GM19468 (cell line): ENCODE data around the gene GAB2.
"Not testable (repeated sequence)": the region's sequence is repeated elsewhere in the genome, so short reads cannot be mapped to it uniquely, and the experiment has no call there.

ENCODE experiments used
- ATAC-seq: cut with Tn5 transposase; IDR thresholded peaks from one replicate; pipeline ENCODE4 v1.9.1; 2021; ENCODE audit warnings: mild to moderate bottlenecking, moderate library complexity, moderate number of reproducible peaks; ENCODE audit not compliant: unreplicated experiment; ENCODE audit errors: extremely low read depth

The GAB2 gene

DNA sequence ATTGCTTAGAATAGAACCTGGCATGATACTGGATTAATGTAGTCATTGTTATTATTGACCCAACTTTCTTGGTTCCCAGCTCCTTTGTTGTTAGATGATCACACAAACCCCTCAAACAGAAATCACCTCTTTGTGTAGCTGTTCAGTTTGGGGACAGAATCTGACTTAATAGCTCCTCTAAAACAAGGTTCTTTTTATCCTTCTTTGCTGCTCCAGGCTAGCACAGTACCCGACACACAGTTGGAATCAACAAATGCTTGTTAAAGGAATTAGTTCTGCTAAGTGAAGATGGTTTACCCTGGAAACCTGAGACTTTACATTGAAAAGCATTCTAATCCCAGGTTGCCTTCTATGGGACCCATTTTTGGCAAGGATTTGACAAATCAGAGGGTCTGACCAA is 43.9 kb downstream of the GAB2 start:
- ATAC-seq = no peak

DNA sequence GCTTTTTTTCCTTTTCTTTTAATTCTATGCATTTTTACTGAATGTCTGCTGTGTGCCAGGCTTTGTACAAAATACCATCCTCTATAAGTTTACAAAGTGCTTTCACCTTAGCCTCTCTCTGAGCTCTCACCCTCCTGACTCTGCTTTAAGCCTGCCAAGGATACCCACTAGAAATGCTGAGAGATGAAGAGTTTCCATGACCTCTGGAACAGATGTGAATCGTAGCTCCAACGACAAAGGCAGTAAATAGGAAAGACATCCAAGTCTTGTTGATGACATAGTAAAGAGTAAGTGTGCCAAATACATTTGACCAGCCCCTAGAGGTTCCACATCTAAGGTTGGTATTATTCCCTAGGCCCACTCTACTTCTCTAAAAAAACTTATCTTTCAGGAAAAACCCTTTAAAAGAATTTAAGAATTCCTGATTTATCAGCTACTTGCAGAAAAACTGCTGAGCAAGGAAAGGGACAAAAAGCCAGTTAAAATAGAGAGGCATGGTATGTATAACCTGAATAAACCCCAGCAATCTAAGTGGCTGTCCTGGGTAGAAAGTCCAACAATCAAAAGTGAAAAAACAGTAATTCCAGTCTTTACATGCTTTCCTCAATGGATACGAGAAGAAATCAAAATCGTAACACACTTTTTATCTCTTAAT is 45.4 kb downstream of the GAB2 start:
- ATAC-seq = no peak

DNA sequence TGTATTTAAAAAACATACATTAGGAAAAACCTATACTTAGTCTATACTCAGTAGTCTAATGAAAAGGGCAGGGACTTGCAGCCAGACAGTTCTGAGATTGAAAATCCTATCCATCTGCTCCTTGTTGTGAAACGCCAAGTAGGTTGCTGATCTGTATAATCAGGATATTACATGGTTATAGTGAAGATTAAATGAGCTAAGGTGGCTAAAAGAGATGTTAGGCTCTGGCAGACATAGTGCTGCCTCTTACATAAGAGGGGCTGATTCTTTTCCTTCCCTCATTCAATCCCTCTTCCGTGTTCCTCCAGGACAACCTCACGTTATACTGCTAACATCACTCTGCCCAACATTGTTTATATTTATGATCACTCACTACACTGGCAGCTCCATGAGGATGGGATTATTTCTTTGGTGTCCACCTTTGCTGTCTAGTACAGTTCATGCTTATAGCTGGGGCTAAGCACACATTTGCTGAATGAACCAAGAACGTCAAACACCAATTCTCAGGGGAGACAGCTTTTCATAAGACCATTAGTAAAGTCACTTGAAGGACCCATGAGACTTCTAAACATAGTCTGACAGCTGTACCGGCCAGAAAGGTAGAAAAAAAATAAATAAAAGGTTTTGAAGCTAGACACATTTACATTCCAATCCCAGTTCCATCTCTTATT is 46.3 kb downstream of the GAB2 start:
- ATAC-seq = no peak

DNA sequence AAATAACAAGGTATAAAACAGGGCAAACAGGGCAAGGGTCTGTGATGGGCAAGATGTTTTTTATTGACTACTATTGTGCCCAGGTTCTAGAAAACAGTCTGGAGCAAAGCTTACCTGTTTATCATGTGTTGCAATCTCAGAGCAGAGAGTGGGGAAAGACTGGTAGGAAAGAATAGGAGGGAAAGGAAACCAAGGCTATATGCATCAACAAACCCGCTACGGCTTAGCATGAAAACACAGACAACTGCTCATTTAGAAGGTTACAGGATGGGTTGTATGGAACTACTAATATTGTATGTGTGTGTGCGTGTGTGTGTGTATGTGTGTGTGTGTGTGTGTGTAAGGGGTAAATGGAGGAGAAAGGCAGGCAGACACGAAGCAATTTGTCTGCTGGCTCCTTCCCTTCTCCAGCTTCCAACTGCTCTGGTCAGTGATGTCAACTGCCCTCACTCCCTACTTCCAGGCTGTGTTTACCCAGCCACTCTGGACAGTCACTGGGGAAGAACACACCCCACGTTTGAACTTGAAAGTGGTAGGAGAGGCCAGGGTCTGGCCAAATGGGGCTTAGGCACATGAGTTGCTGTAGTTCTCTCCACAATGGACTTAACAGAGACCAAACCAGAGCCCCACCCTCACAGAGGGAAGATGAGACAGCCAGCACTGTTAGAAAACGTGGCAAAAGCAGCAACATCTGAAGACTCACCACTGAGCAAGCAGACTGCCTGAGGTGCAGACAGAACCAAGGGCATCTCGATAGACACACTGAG is 47.0 kb downstream of the GAB2 start:
- no peak for ATAC-seq

DNA sequence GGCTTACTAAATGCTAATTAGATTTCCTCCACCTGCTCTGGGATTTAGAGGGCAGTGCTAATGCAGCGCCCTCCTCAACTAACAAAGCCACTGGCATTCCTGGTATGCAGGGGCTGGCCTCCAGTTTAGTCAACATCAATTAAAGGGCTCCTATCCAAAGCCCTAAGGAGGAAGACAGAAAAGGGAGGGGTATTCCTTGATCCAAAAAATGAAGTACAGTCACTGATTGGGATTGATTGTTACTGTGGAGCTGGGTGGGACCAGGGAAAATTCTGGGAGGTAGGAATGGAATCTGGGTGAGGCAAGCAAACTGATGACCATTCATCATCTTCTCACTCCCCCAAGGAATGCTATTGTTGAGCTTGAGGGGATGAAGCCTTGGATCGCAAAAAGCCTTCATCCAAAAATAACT is 52.2 kb downstream of the GAB2 start:
- no peak for ATAC-seq

DNA sequence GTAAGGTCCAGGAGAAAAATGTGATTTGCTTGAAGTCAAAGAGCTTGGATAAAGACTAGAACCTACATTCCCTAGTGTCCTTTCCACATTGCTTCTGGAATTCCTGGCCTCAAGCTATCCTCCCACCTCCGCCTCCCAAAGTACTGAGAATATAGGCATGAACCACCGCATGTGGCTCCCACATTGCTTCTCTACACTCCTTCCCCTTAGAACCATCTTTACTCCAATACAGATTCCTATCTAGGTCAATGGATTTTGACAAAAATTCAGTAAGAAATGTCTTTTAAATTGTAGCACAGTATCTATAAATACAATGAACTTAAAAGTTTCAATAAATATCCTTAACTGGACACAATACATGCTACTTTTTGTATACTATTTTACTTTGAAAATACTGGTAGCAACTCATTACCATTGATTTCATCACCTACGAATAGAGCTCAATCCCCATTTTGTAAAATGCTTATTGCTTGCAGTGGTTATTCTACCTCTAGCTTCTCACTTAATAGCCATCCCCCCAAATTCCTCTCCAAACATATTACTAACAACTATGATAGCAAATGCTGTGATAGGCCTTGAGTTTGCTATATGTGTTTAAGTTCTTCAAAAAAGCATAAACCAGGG is 53.4 kb downstream of the GAB2 start:
- no peak for ATAC-seq

DNA sequence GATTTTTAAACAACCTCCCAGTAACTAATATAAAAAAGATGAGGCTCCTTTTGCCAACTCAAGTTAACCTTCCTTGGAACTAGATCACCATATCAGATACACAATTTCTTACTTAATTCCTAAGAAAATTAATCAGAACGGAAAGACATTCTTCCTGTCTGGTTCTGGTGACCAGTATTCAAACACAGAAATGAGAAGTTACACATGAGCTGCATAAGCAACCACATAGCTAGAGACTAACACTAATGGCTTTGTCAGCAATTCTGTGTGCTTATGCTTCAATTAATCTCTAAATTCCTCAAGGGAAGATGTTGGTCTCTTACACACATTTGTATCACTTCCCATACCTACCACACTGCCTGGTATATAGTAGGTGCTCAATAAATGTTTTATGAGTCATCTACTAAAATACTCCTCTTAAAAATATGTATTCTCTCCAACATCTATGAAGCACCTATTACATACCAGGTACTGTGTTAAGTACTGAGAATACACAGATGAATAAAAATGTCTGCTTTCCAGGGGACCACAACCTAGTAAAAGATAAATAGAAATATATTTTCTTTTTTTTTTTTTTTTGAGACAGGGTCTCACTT is 54.5 kb downstream of the GAB2 start:
- ATAC-seq = no peak

DNA sequence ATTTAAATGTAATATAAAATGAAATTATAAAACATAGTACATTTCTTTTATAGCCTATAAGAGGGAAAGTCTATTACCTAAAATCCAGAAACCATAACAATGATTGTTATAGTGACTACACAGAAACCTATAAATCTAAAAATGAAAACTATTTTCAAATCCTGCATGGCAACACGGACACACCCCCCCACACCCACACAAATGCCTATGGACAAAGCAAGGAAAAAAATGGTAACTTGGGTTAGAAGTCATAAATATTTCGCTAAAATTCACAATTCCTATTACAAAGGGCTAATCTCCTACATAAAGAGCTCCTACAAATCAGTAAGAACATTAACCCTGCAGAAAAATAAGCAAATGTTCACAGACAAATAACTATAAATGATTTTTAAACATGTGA is 56.4 kb downstream of the GAB2 start:
- ATAC-seq = no peak

DNA sequence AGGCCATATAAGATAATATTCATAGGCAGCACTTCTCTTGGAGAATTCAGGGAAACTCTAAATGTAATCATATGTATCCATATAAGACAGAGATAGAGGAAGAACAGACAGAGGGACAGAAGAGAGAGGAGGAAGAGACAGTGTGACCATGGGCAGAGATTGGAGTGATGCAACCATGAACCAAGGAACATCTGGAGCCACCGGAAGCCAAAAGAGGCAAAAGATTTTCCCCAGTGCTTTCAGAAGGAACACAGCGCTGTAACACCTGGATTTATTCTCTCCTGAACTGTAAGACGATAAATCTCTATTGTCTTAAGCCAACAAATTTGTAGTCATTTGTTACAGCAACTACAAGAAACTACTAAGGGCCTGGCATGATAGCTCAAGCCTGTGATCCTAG is 57.7 kb downstream of the GAB2 start:
- no peak for ATAC-seq

DNA sequence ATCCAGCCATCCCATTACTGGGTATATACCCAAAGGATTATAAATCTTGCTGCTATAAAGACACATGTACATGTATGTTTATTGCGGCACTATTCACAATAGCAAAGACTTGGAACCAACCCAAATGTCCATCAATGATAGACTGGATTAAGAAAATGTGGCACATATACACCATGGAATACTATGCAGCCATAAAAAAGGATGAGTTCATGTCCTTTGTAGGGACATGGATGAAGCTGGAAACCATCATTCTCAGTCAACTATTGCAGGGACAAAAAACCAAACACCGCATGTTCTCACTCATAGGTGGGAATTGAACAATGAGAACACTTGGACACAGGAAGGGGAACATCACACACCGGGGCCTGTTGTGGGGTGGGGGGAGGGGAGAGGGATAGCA is 59.7 kb downstream of the GAB2 start:
- not testable (repeated sequence) for ATAC-seq

DNA sequence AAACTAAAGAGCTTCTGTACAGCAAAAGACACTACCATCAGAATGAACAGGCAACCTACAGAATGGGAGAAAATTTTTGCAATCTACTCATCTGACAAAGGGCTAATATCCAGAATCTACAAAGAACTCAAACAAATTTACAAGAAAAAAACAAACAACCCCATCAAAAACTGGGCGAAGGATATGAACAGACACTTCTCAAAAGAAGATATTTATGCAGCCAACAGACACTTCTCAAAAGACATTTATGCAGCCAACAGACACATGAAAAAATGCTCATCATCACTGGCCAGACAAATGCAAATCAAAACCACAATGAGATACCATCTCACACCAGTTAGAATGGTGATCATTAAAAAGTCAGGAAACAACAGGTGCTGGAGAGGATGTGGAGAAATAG is 60.2 kb downstream of the GAB2 start:
- ATAC-seq = not testable (repeated sequence)

DNA sequence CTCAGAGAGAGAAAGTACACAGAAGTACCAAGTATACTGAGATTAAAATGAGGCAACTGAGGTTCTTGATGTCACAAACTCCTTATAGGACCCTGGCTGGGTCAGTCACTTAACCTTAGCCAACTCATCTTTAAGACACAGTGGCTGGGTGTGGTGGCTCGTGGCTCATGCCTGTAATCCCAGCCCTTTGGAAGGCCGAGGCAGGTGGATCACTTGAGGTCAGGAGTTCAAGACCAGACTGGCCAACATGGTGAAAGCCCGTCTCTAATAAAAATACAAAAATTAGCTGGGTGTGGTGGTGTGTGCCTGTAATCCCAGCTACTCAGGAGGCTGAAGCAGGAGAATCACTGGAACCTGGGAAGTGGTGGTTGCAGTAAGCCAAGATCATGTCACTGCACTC is 61.9 kb downstream of the GAB2 start:
- ATAC-seq = not testable (repeated sequence)

DNA sequence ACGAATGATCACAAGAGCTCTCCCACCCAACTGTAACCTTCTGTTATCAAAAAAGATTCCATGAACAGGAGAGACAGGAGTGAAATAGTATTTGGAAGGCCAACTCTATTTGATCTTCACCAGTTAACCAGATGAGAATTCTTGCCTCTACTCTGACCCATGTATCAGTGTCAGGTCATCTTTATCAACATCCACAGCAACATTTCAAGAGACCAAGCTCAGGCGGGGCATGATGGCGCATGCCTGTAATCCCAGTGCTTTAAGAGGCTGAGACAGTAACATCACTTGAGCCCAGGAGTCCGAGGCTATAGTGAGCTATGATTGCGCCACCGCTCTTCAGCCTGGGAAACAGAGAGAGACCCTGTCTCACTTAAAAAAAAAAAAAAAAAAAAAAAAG is 62.3 kb downstream of the GAB2 start:
- no peak for ATAC-seq

DNA sequence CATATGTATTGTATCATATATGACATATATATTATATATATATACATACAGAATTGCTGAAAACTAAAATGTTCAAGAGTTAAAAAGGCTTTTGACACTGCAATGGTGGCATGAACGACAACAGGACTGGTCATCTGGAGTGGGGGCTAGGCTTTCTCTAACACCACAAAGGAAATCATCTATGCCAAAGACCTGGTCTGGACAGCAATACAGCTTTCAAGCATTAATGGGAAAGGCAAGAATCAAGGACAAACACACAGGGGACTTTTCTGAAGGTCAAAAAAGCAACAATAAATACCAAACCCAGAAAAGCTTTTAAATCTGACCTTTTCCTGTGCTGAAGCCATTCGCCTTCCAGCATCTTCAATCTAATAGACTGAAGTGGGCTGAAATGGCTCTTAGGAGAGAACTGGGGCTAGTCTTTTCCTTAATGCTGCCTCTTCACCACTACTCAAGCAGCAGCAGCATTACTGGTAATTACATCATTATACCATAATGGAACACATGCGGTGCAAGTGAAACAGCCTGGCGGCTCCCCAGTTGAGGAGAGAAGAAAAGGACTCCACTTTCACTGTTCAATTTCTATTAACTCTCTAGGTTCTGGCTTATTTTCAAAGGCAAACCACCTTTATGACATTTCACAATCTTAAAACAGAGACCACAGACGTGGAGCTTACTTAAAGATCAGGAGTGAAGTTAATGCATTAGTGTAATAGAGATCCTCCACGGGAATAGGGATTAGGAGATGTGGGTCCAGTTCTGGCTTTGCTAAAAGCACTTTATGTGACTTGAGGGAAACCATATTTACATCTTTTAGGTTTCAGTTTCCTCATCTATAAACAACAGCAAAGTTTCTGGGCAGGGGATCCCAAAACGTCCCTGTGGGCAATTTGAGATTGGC is 63.0 kb downstream of the GAB2 start:
- ATAC-seq = peak; percentile 48

DNA sequence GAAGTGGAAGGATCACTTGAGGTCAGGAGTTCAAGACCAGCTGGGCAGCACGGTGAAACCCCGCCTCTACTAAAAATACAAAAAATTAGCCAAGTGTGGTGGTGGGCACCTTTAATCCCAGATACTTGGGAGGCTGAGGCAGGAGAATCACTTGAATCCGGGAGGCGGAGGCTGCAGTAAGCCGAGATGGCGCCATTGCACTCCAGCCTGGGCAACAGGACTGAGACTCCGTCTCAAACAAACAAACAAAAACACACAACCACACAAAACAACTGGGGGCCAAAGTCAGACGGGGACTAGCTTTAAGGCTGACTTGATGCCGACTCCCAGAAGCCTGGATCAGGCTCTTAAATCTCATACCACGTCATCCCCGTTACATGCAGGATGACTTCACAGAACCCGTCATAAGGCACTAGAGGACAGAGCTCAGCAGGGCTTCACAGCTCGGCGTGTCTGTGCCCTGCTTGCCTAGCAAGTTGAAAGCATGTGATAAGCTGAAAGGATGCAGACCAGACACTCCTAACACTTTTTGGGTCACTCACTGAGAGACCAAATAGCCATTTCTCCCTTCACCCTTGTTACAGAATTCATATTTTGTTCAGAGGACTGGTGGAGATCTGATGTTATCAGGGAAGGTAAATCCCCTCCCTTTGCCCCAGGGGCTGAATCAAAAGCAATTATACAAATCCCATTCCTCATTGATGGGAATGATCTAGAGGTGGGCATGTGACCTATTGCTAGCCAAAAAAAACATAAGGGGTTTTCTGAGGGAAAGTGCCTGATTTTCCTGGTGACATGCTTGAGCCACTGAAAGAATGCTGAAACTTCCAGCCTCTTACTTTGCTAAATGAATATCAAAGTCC is 65.4 kb downstream of the GAB2 start:
- ATAC-seq = no peak

DNA sequence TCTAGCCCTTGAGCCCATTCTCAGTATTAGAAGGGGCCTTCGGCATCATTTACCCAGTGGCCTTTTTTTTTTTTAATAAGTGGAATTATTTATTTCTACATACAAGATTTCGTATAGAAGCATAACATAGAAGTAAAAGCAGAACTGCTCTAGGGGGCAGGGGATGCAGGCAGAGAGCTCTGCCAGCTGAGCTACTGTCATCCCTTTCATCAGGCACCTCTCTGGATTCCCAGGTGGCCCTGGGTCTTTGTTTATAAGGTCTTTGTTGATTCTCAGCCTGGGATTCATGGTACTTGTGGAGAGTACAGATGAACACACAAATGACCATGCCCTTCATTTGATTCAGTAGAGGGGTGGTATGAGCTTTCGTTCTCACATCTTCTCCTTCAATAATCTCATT is 66.4 kb downstream of the GAB2 start:
- ATAC-seq = no peak

DNA sequence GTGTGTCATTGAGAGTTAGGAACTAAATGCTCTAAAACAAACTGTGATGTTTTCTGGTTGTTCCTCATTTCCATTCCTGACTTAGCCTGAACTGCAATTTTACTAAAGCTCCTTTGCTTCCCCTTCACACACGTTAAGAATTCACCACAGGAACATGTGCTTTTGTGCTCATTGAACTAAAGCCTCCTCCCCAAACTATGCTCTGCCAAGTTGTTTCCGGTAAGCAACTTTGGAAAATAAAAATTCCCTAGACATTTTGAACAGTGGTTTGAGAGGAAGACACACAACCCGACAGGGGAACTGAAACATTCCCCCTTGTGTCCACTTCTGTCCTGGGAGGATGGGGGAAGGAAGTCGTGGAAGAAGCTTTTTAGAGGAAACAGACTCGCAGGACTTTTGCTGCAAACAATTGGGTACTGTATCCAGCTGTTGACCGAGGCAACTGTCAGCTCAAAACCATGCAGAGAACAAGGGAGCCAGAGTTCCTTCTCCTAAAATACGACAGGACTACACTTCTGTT is 66.9 kb downstream of the GAB2 start:
- no peak for ATAC-seq

DNA sequence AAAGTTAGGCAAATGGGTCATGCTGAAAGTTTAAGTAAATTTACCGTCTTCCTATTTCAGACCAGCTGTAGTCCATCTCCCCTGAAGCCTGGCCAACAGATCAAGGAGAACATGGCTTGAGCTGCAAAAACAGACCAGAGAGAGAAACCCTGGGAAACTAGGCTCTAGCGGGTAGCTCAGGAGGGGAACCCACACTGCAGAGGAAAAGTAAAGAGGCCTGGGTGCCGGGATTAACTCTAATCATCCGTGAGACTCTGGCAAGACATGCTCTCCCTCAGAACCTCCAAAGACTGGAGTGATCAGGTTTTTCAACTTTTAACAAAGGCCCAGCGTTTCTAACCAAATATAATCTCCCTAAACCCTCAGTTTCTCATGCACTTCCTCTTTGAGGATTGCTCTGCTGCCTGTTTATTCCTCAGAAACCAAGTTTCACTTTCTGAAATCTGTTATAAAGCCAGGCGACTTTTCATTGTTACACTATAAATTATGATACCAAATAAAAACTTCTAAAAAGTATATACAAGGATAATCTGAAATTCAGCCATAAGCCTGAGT is 67.5 kb downstream of the GAB2 start:
- no peak for ATAC-seq
